Activated T-cell treated with anti-CD3 and anti-CD28 coated beads, Interleukin-2, amount 50 U/mL, for 48 hours (primary cell): ENCODE data around the gene FHIP2A.

Source experiments
- DNase-seq, 2 experiments: peaks; one replicate each; pipeline ENCODE4 v3.0.0-alpha.2; 2020

FHIP2A gene

DNA sequence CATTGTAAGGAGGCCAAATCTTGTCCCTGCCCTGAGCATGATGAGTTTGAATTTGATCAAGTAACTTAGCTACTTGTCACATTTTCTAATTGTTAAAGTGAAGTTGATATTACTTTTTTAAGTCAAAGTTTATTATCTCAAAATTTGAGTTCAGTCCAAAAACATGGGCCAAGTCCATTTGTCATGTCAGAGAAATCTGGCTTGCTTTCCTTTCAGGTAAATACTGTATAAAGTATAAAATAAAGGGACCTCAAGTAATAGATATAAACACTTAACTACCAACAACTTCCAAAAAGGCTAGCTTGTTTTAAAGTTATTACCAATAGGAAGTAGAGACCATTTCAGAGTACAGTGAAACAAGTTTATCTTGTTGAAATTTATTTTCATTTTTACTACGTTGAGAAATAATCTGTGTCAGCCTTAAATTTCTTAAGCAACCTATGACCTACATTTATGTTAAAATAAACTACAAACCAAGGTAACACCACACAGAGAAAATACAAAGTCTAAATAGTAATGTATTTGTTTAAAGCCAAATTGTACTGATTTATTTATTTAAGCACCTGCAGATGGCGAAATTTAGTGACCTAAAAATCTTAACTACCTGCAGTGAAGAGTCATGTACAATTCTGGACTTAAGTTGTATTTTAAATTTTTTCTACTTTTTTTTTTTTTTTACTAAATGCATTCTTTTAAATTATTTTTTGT is 36.5 kb downstream of the FHIP2A start:
- no peak for DNase-seq

- DNase-seq: no peak
These were observed 37.6 kb downstream of the FHIP2A start for GRCh38 chr10:114859222-114859621.

DNA sequence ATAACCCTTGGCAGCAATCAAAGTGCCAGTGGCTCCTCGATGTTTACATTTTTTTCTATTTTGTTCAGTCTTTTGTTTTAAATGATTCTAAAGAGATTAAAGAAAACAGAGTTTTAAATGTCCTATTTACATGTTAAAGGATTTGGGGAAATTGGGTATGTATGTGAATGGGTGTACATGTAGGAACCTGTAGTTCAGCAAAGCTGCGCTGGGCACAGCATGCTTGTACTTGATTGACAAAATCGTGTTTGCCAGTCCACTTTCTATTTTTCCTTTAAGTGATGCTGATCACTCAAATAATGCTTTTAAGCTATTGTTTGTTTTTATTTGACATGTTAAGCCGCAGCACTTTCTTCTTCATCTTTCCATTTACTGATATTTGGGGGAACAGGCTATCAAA is 40.9 kb downstream of the FHIP2A start:
- no peak for DNase-seq

GRCh38 chr10:114867365-114867764 is 45.8 kb downstream of the FHIP2A start:
- no peak for DNase-seq

DNA sequence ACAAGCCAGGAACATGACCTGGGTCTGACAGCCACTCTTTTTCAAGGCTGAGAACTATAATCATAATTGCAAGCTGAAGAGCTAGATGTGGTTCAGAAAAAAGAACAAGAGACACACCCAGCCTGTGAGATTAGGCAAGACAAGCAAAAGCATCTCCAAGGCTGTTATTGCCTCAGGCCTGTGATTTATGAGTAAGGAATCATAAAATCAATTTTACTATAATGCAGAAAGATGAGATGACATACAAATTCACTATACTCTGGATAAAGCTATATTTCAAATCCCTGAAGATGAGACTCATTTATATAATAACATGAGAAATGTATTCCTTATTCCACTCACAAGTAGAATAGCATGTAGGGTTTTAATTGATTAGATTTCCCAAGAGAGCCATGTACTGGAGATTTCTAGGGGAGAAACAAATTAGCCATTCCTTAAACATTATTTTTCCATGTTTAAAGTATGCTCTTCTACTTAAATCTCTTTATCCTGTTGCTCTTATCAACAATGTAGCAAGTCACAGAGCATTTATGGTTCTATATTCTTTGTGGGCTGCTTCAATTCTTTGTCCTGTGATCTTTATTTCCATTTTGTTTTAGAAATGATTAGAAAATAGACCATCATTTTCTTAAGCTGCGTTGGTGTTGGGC is 47.4 kb downstream of the FHIP2A start:
- DNase-seq: no peak

DNA sequence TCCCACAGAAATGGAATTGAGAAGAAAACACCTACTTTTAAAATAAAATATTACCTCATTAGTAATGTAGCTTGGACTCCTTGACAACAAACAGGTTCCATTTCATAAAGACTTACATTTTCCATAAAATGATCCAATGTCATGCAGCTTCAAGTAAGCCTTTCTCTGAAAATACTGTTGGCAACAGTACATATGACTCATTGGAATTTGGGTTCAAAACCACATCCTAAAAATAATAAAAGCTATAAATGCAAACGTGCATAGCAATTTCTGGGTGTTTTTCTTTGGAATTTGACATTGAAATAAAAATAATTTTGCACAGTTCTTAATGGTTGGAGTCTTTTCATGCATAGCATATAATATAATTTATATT is 47.9 kb downstream of the FHIP2A start:
- DNase-seq: no peak

GRCh38 chr10:114870486-114870885 is 48.9 kb downstream of the FHIP2A start:
- DNase-seq: no peak

GRCh38 chr10:114871379-114871778 is 49.8 kb downstream of the FHIP2A start:
- DNase-seq: no peak
